HepG2 (cell line): ENCODE measurements around the gene RASL10B. TPM values are rescaled to one million over a fixed set of nuclear protein-coding genes. Genes with fewer than 3 reads are reported as not detected.

ENCODE experiments used
- ATAC-seq: fragments of 200-7000 bp; cut with Tn5 transposase; 3 replicates; pipeline ENCODE4 v1.9.1; 2020; ENCODE audit warnings: mild to moderate bottlenecking, moderate library complexity
- BruUV-seq: library from RNA; stranded (reverse); fragments of 400-500 nt; replicated peaks from 2 replicates; lab custom pipeline; 2021; lab: Mats Ljungman, UMichigan
- CTCF ChIA-PET: fragments of 300-600 bp; formaldehyde crosslinking; extraction: SDS; loops from one replicate; lab custom pipeline; 2021; ENCODE audit warnings: low total read pairs, inconsistent platforms, low intra/inter-chr PET ratio; lab: Yijun Ruan, JAX
- POLR2A ChIA-PET: fragments of 350-600 bp; sonication (Branson Sonifier 250); formaldehyde crosslinking; loops from one replicate; lab custom pipeline; 2020; ENCODE audit warnings: antibody characterized with exemption, inconsistent platforms; lab: Yijun Ruan, JAX
- DNase-seq: peaks from one replicate; pipeline ENCODE4 v3.0.0-alpha.2; 2015; ENCODE audit warnings: low spot score
- FAIRE-seq: peaks from 3 replicates; lab custom pipeline; 2011; peaks lifted over from hg19 to GRCh38; lab: Jason Lieb, UNC
- H2AFZ ChIP-seq: one replicate; pipeline ENCODE4 v1.6.1; 2011; ENCODE audit warnings: low read length, inconsistent platforms
- H3K27ac ChIP-seq: fragments of 300-600 bp; 3 replicates; pipeline ENCODE4 v1.8.0; 2011; ENCODE audit warnings: mixed run types, mild to moderate bottlenecking, mixed read lengths, low read length, inconsistent platforms; ENCODE audit not compliant: insufficient read depth; ENCODE audit errors: extremely low read length
- H3K27me3 ChIP-seq, 2 experiments: fragments of 200-600 bp in 1 of 2; 2 replicates in 1 of 2; 3 replicates in 1 of 2; pipeline versions ENCODE4 v1.6.0 to v1.8.0; 2011; ENCODE audit warnings: low read length in 2 of 2, mild to moderate bottlenecking in 2 of 2, moderate library complexity in 2 of 2, inconsistent platforms in 1 of 2; ENCODE audit not compliant: insufficient read depth in 2 of 2, control insufficient read depth in 1 of 2
- H3K36me3 ChIP-seq, 2 experiments: fragments of 200-600 bp in 1 of 2; replicated peaks in 1 of 2; 2 replicates in 1 of 2; 3 replicates in 1 of 2; pipeline versions ENCODE4 v1.5.1 to v1.8.0; 2011; ENCODE audit warnings: low read length in 2 of 2, inconsistent platforms in 1 of 2; ENCODE audit not compliant: insufficient read depth in 2 of 2, control insufficient read depth in 1 of 2
- H3K4me1 ChIP-seq: 2 replicates; pipeline ENCODE4 v1.5.1; 2012; ENCODE audit warnings: low read length, inconsistent platforms; ENCODE audit not compliant: insufficient read depth
- H3K4me2 ChIP-seq: 2 replicates; pipeline ENCODE4 v1.6.0; 2011; ENCODE audit warnings: low read depth, low read length, inconsistent platforms
- H3K4me3 ChIP-seq, 3 experiments: fragments of 200-600 bp in 1 of 3; sonication (generic), shearing (Covaris generic) in 1 of 3; replicated peaks in 1 of 3; 2 replicates each; pipeline ENCODE4 v1.5.1; 2011 to 2016; ENCODE audit warnings: low read length in 3 of 3, inconsistent platforms in 2 of 3, low read depth in 2 of 3, mild to moderate bottlenecking in 2 of 3, control low read depth in 1 of 3, mixed read lengths in 1 of 3; ENCODE audit not compliant: insufficient read depth in 1 of 3
- H3K79me2 ChIP-seq: one replicate; pipeline ENCODE4 v1.6.1; 2011; ENCODE audit warnings: low read length, inconsistent platforms; ENCODE audit not compliant: insufficient read depth
- H3K9ac ChIP-seq: 2 replicates; pipeline ENCODE4 v1.6.0; 2011; ENCODE audit warnings: mild to moderate bottlenecking, low read depth, low read length, inconsistent platforms; ENCODE audit not compliant: insufficient read depth
- H3K9me3 ChIP-seq: 2 replicates; pipeline ENCODE4 v1.5.1; 2012; ENCODE audit warnings: mild to moderate bottlenecking, low read length
- H4K20me1 ChIP-seq: 2 replicates; pipeline ENCODE4 v1.6.0; 2011; ENCODE audit warnings: inconsistent platforms, mild to moderate bottlenecking, low read length, moderate library complexity; ENCODE audit not compliant: insufficient read depth
- CEBPG ChIP-seq: IDR thresholded peaks from 2 replicates; pipeline ENCODE4 v1.6.1; 2016
- HOXA3 ChIP-seq: sonication (generic); formaldehyde crosslinking; IDR thresholded peaks from 2 replicates; pipeline ENCODE4 v1.5.0; 2020; ENCODE audit warnings: missing genetic modification reagents
- PHF20 ChIP-seq: sonication (generic); formaldehyde crosslinking; IDR thresholded peaks from 2 replicates; pipeline ENCODE4 v1.5.0; 2020; ENCODE audit warnings: mild to moderate bottlenecking, missing genetic modification reagents
- RXRB ChIP-seq: IDR thresholded peaks from 2 replicates; pipeline ENCODE4 v1.6.1; 2016; ENCODE audit warnings: borderline replicate concordance, missing genetic modification reagents, missing compliant biosample characterization
- ZNF841 ChIP-seq: sonication (generic); formaldehyde crosslinking; IDR thresholded peaks from 2 replicates; pipeline ENCODE4 v1.8.1; 2023; ENCODE audit warnings: missing genetic modification reagents, borderline replicate concordance
- ZNF891 ChIP-seq: sonication (generic); formaldehyde crosslinking; IDR thresholded peaks from 2 replicates; pipeline ENCODE4 v1.5.0; 2020; ENCODE audit warnings: mild to moderate bottlenecking, missing genetic modification reagents
- WGBS: methylation state at CpG from one replicate; pipeline ENCODE4 v1.1.6; 2017; ENCODE audit warnings: low lambda C conversion rate; 5-methylcytosine and 5-hydroxymethylcytosine counted together
- in situ Hi-C: cut with HindIII; loops from 2 replicates; pipeline ENCODE4 v1.10.0; 2017; ENCODE audit warnings: low pct_unique_long_range_greater_than_20kb; ENCODE audit not compliant: extremely low pct_ligation_motif_present
- intact Hi-C: fragments of 100-400 bp; cut with micrococcal nuclease; formaldehyde crosslinking; loops from one replicate; pipeline ENCODE4 v1.10.0; 2022; ENCODE audit not compliant: unreplicated experiment
- polyA plus RNA-seq, 8 experiments: library from polyadenylated mRNA; depleted of rRNA in 3 of 8; stranded (reverse) in 7 of 8; unstranded in 1 of 8; fragments of >200 nt; fragmentation: Illumina TruSeq in 4 of 8; extraction: Trizol in 4 of 8; gene quantifications; 2 replicates each; pipeline versions ENCODE4 v1.2.1 to v1.2.3, GENCODE V29; 2011 to 2016; ENCODE audit warnings: low read depth in 4 of 8, missing spikeins in 1 of 8, mixed read lengths in 1 of 8; ENCODE audit not compliant: insufficient read depth in 1 of 8
- total RNA-seq, 5 experiments: library from RNA; depleted of rRNA; stranded (reverse); fragments of >200 nt; fragmentation: Illumina TruSeq; extraction: Trizol; gene quantifications; 2 replicates each; pipeline ENCODE4 v1.2.3, GENCODE V29; 2016; ENCODE audit warnings: low read depth in 1 of 5
- TF ChIP-seq, protein P1 (sequence below): sonication (generic); formaldehyde crosslinking; IDR thresholded peaks from 2 replicates; pipeline ENCODE4 v1.4.0; 2020; ENCODE audit warnings: missing genetic modification reagents
- TF ChIP-seq, protein P2 (sequence below): sonication (generic); formaldehyde crosslinking; IDR thresholded peaks from 2 replicates; pipeline ENCODE4 v1.5.0; 2020; ENCODE audit warnings: missing genetic modification reagents, mild to moderate bottlenecking, borderline replicate concordance
- TF ChIP-seq, protein P3 (sequence below): sonication (generic); formaldehyde crosslinking; IDR thresholded peaks from 2 replicates; pipeline ENCODE4 v1.8.1; 2022; ENCODE audit warnings: low read depth, mild to moderate bottlenecking, missing genetic modification reagents

RASL10B gene
- total and polyA plus RNA-seq, 2 of the 13 experiments (the other 11 are each of a cell fraction or from before 2014, with no cell fraction given), result 8.8 to 11.0 TPM

DNA sequence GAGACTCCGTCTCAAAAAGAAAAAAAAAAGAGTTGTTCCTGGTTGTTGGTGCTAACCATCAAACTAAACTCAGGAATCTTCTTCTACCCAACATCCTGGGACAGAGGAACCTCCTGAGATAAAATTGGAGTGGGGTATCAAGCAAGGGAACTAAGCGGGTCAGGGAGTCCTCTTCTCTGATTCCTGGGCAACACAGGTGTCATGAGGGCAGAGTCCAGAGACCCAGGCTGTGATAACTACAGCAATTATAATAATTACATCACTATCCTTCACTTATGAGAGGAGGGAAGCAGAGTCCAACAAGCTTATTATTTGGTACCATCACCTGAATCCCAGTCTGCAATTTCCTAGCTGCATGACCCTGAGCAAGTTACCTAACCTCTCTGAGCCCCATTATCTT lies 37.4 kb downstream of the RASL10B start:
- peaks cover 4 to 54% of the 10 kb centered on the region in 2 experiments; a peak in 3 of 5 replicates for H3K27me3 ChIP-seq
- H3K4me1 ChIP-seq, result peaks cover 12% of the 10 kb centered on the region
- ChIA-PET POLR2A (no interaction called here), CTCF (no interaction called here)
- no TSS peak for BruUV-seq
- 16% methylated on average over 2 of the region's 2 CpGs for WGBS
- no peaks in the 10 kb centered on the region for H3K36me3 ChIP-seq
- no peak overlapping the region for H3K4me2 ChIP-seq
- no peaks in the 10 kb centered on the region for H3K9me3 ChIP-seq
- H2AFZ ChIP-seq, result no peak overlapping the region
- no peaks in the 10 kb centered on the region for H3K79me2 ChIP-seq
- in situ Hi-C loops, result no loop called here
- no peak overlapping the region for H3K27ac ChIP-seq
- no peak for TF ChIP-seq PHF20 (CRISPR knock-in tag)
- intact Hi-C loops, result no loop called here
- no peaks in the 10 kb centered on the region for H4K20me1 ChIP-seq
- no peak overlapping the region for H3K9ac ChIP-seq
- ATAC-seq, result no peak
- no peak overlapping the region for H3K4me3 ChIP-seq
- FAIRE-seq, result no peak
- no peak for DNase-seq

DNA sequence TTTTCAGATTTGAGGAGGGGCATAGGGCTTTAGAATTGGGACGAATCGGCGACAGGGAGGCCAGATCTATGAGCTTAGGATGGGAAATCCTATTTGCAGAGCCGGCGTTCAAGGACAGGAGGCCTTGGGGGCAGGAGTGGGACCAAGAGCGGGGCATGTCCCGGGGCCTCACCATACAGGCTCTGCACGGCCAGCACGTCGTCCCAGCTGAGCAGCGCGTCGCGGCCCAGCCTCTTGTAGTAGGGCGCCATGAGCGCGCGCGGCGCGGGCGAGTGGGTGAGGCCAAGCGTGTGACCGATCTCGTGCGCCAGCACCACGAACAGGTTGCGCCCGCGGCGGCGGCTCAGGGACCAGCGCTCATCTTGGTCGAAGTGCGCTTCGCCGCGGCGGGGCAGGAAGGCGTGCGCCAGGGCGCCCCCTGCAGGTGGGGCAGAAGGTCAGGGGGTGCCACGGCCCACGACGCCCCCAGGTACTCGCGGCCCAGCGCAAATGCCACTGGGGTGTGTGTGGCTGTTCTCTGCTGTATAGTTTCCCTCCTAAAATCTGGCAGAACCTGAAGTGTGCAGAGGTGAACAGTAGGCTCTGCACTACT lies 38.6 kb downstream of the RASL10B start:
- CTCF ChIA-PET, result no interaction called here
- FAIRE-seq (no peak), ATAC-seq (no peak), DNase-seq (no peak)
- Histone ChIP-seq H3K9me3 (no peaks in the 10 kb centered on the region), H2AFZ (no peak overlapping the region), H3K4me1 (peaks cover 4% of the 10 kb centered on the region), H3K9ac (no peak overlapping the region), H3K27ac (no peak overlapping the region), H3K4me2 (no peak overlapping the region), H3K79me2 (no peaks in the 10 kb centered on the region), H4K20me1 (no peaks in the 10 kb centered on the region), H3K36me3 (no peaks in the 10 kb centered on the region), H3K4me3 (no peak overlapping the region), H3K27me3 (peaks cover 4 to 66% of the 10 kb centered on the region in 2 experiments; a peak in 3 of 5 replicates)
- no TSS peak for BruUV-seq
- POLR2A ChIA-PET, result no interaction called here
- 78% methylated on average over 41 of the region's 48 CpGs for WGBS
- intact Hi-C loops (no loop called here), in situ Hi-C loops (no loop called here)
- TF ChIP-seq ZNF891 (CRISPR knock-in tag), result no peak
- TF ChIP-seq CEBPG (CRISPR knock-in tag), result no peak
- no peak for TF ChIP-seq ZNF841 (CRISPR knock-in tag)
- TF ChIP-seq, protein P1, sequence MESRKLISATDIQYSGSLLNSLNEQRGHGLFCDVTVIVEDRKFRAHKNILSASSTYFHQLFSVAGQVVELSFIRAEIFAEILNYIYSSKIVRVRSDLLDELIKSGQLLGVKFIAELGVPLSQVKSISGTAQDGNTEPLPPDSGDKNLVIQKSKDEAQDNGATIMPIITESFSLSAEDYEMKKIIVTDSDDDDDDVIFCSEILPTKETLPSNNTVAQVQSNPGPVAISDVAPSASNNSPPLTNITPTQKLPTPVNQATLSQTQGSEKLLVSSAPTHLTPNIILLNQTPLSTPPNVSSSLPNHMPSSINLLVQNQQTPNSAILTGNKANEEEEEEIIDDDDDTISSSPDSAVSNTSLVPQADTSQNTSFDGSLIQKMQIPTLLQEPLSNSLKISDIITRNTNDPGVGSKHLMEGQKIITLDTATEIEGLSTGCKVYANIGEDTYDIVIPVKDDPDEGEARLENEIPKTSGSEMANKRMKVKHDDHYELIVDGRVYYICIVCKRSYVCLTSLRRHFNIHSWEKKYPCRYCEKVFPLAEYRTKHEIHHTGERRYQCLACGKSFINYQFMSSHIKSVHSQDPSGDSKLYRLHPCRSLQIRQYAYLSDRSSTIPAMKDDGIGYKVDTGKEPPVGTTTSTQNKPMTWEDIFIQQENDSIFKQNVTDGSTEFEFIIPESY, result peak; percentile 91
- TF ChIP-seq, protein P2, sequence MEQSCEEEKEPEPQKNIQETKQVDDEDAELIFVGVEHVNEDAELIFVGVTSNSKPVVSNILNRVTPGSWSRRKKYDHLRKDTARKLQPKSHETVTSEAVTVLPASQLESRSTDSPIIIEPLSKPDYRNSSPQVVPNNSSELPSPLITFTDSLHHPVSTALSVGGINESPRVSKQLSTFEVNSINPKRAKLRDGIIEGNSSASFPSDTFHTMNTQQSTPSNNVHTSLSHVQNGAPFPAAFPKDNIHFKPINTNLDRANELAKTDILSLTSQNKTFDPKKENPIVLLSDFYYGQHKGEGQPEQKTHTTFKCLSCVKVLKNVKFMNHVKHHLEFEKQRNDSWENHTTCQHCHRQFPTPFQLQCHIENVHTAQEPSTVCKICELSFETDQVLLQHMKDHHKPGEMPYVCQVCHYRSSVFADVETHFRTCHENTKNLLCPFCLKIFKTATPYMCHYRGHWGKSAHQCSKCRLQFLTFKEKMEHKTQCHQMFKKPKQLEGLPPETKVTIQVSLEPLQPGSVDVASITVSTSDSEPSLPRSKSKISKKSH, result no peak
- 0 out of 2 replicates have a peak, but pooled peaks have one; percentile 15 for TF ChIP-seq HOXA3
- TF ChIP-seq, protein P3, sequence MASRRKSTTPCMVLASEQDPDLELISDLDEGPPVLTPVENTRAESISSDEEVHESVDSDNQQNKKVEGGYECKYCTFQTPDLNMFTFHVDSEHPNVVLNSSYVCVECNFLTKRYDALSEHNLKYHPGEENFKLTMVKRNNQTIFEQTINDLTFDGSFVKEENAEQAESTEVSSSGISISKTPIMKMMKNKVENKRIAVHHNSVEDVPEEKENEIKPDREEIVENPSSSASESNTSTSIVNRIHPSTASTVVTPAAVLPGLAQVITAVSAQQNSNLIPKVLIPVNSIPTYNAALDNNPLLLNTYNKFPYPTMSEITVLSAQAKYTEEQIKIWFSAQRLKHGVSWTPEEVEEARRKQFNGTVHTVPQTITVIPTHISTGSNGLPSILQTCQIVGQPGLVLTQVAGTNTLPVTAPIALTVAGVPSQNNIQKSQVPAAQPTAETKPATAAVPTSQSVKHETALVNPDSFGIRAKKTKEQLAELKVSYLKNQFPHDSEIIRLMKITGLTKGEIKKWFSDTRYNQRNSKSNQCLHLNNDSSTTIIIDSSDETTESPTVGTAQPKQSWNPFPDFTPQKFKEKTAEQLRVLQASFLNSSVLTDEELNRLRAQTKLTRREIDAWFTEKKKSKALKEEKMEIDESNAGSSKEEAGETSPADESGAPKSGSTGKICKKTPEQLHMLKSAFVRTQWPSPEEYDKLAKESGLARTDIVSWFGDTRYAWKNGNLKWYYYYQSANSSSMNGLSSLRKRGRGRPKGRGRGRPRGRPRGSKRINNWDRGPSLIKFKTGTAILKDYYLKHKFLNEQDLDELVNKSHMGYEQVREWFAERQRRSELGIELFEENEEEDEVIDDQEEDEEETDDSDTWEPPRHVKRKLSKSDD, result 0 out of 2 replicates have a peak, but pooled peaks have one; percentile 38
- no peak for TF ChIP-seq RXRB (CRISPR knock-in tag)
